Effector CD4-positive, alpha-beta T cell (primary cell): Measurements from ENCODE around the gene CTSW.

Experiments used
- DNase-seq: peaks from one replicate; pipeline ENCODE4 v3.0.0-alpha.2; 2020

The CTSW gene

GRCh38 chr11:65856689-65857499 is 22.7 kb upstream of the CTSW start:
- peak; percentile 80 for DNase-seq

GRCh38 chr11:65857500-65857852 is 22.2 kb upstream of the CTSW start:
- DNase-seq, result peak; percentile 57

GRCh38 chr11:65857853-65858680 is 21.6 kb upstream of the CTSW start, which contains the start of gene CFL1:
Gene CFL1, minus strand, starts transcription at chr11:65858180. Its CDS starts 81 bp downstream, at chr11:65858099.
- DNase-seq, result peak; percentile 95

GRCh38 chr11:65858681-65859087 is 21.0 kb upstream of the CTSW start:
- no peak for DNase-seq

- DNase-seq, result peak; percentile 97
Measured at GRCh38 chr11:65859095-65859811, 20.4 kb upstream of the CTSW start.

GRCh38 chr11:65859812-65860277 is 19.8 kb upstream of the CTSW start:
- DNase-seq, result no peak

GRCh38 chr11:65860278-65861164 is 19.1 kb upstream of the CTSW start, which contains the start of gene MUS81:
Gene MUS81, plus strand, starts transcription at chr11:65860433. Its CDS starts 321 bp downstream, at chr11:65860754.
- DNase-seq, result peak; percentile 95

- no peak for DNase-seq
Measured at GRCh38 chr11:65861165-65861505, 18.5 kb upstream of the CTSW start.

- DNase-seq, result no peak
Measured at GRCh38 chr11:65861533-65862183, 18.0 kb upstream of the CTSW start.

- DNase-seq, result no peak
Measured at GRCh38 chr11:65862191-65862735, 17.4 kb upstream of the CTSW start.

- DNase-seq, result peak; percentile 0
Measured at GRCh38 chr11:65862941-65863888, 16.4 kb upstream of the CTSW start.

- no peak for DNase-seq
Measured at GRCh38 chr11:65863889-65864705, 15.5 kb upstream of the CTSW start.

GRCh38 chr11:65864706-65865471 is 14.7 kb upstream of the CTSW start:
- DNase-seq, result no peak

GRCh38 chr11:65865550-65866172 is 14.0 kb upstream of the CTSW start:
- DNase-seq, result no peak

GRCh38 chr11:65866509-65867283 is 12.9 kb upstream of the CTSW start:
- no peak for DNase-seq

- no peak for DNase-seq
Measured at GRCh38 chr11:65867284-65868071, 12.2 kb upstream of the CTSW start.
